ACC112 (cell line): ENCODE measurements around the gene TEPSIN.

Experiments
- H2AFZ ChIP-seq: fragments of 200-600 bp; sonication (generic); one replicate; pipeline ENCODE4 v1.6.0; 2017; ENCODE audit warnings: antibody characterized with exemption, low read length; ENCODE audit not compliant: unreplicated experiment
- H3K27ac ChIP-seq: fragments of 200-600 bp; sonication (generic); 2 replicates; pipeline ENCODE4 v1.5.1; 2014; ENCODE audit warnings: low read depth, mild to moderate bottlenecking, antibody characterized with exemption, low read length, moderate library complexity
- H3K27me3 ChIP-seq: fragments of 200-600 bp; sonication (generic); 2 replicates; pipeline ENCODE4 v1.6.1; 2014; ENCODE audit warnings: mild to moderate bottlenecking, antibody characterized with exemption, low read length, moderate library complexity, mixed read lengths; ENCODE audit not compliant: insufficient read depth
- H3K36me3 ChIP-seq: fragments of 200-600 bp; sonication (generic); 2 replicates; pipeline ENCODE4 v1.6.1; 2016; ENCODE audit warnings: mild to moderate bottlenecking, antibody characterized with exemption, low read length, moderate library complexity, mixed read lengths; ENCODE audit not compliant: insufficient read depth
- H3K4me1 ChIP-seq: fragments of 200-600 bp; sonication (generic); one replicate; pipeline ENCODE4 v1.6.1; 2016; ENCODE audit warnings: low read length, mixed read lengths; ENCODE audit not compliant: insufficient read depth, unreplicated experiment, control insufficient read depth
- H3K4me3 ChIP-seq: fragments of 200-600 bp; sonication (generic); 2 replicates; pipeline ENCODE4 v1.5.1; 2014; ENCODE audit warnings: mild to moderate bottlenecking, low read depth, low read length
- H3K79me2 ChIP-seq: fragments of 200-600 bp; sonication (generic); one replicate; pipeline ENCODE4 v1.6.0; 2016; ENCODE audit warnings: low read length; ENCODE audit not compliant: control insufficient read depth, unreplicated experiment, insufficient read depth

The TEPSIN gene

GRCh38 chr17:81195941-81196495, 42.8 kb downstream of the TEPSIN start:
- Histone ChIP-seq H3K27ac (no peak overlapping the region), H3K27me3 (no peaks in the 10 kb centered on the region), H3K4me1 (no peaks in the 10 kb centered on the region), H3K79me2 (no peaks in the 10 kb centered on the region), H3K36me3 (no peaks in the 10 kb centered on the region), H3K4me3 (no peak overlapping the region), H2AFZ (no peak overlapping the region)

GRCh38 chr17:81194941-81195901, 43.6 kb downstream of the TEPSIN start:
- H3K79me2 ChIP-seq = no peaks in the 10 kb centered on the region
- no peak overlapping the region for H3K4me3 ChIP-seq
- no peaks in the 10 kb centered on the region for H3K36me3 ChIP-seq
- H3K27ac ChIP-seq = no peak overlapping the region
- H3K27me3 ChIP-seq = no peaks in the 10 kb centered on the region
- no peaks in the 10 kb centered on the region for H3K4me1 ChIP-seq
- H2AFZ ChIP-seq = no peak overlapping the region

- no peak overlapping the region for H2AFZ ChIP-seq
Observed at GRCh38 chr17:81194225-81194760, 44.6 kb downstream of the TEPSIN start.

DNA sequence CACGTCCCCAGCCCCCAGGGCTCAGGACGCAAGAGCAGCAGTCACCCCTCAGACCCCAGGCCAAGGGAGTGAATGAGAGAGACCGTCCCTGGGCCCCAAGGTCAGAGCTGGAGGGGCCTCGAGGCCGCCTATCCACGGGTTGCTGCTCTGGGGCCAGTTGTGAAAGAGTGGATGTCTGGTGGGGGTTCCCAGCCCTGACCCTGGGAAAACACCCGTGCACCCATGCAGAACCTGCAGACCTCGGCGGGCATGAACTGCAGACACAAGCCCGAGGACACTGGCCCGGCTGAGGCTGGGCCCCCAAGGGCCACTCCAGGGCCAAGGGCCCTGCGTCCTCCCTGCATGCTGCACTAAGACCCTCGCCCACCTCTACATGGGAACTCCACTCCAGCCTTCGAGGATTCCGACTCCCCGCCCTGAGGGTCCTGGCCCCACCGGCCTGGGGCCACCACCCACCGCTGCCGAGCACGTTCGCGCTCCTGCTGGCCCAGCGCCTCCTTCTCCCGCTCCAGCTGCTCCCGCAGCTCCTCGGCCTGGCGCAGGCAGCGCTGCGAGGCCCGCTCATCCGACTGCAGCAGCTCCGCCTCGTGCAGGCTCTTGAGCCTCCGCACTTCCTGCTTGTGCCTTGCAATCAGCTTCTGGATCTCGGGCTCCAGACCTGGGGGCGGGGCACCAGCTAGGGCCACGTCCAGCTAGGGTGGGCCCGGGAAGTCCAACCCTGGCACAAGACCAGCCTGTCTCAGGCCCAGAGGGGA, 45.2 kb downstream of the TEPSIN start:
- Histone ChIP-seq H2AFZ (no peak overlapping the region), H3K27ac (no peak overlapping the region), H3K79me2 (no peaks in the 10 kb centered on the region), H3K27me3 (no peaks in the 10 kb centered on the region), H3K4me1 (no peaks in the 10 kb centered on the region), H3K4me3 (no peak overlapping the region), H3K36me3 (no peaks in the 10 kb centered on the region)

More at GRCh38 chr17:81194225-81194760, 44.6 kb downstream of the TEPSIN start:
- no peaks in the 10 kb centered on the region for H3K79me2 ChIP-seq
- H3K36me3 ChIP-seq = no peaks in the 10 kb centered on the region
- no peaks in the 10 kb centered on the region for H3K27me3 ChIP-seq
- H3K4me3 ChIP-seq = no peak overlapping the region
- H3K27ac ChIP-seq = no peak overlapping the region
- H3K4me1 ChIP-seq = no peaks in the 10 kb centered on the region

DNA sequence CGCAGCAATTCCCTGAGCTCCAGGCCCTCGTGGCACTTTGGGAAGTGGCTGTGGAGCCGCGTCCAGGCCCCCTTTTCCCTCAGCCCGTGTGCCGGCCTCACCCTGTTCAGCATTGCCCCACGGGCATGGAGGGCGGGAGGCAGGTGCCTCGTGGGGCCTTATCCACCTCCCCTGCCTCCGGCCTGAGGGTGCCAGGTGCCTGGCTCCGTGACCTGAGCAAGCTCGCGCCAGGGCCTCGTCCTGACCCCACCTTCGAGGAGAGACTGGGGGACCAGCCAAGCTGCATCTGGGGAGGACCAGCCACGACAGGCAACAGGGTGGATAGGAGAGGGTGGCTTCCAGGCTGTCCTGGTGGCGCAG, 45.8 kb downstream of the TEPSIN start:
- Histone ChIP-seq H3K27ac (no peak overlapping the region), H3K4me3 (no peak overlapping the region), H3K27me3 (no peaks in the 10 kb centered on the region), H2AFZ (no peak overlapping the region), H3K79me2 (no peaks in the 10 kb centered on the region), H3K36me3 (no peaks in the 10 kb centered on the region), H3K4me1 (no peaks in the 10 kb centered on the region)

GRCh38 chr17:81192386-81193050, 46.3 kb downstream of the TEPSIN start:
- Histone ChIP-seq H3K79me2 (no peaks in the 10 kb centered on the region), H3K27ac (no peak overlapping the region), H3K36me3 (no peaks in the 10 kb centered on the region), H3K27me3 (no peaks in the 10 kb centered on the region), H3K4me1 (no peaks in the 10 kb centered on the region), H3K4me3 (no peak overlapping the region), H2AFZ (no peak overlapping the region)

GRCh38 chr17:81191646-81192045, 47.2 kb downstream of the TEPSIN start:
- Histone ChIP-seq H3K27me3 (no peaks in the 10 kb centered on the region), H3K79me2 (no peaks in the 10 kb centered on the region), H3K4me3 (no peak overlapping the region), H2AFZ (no peak overlapping the region), H3K27ac (no peak overlapping the region), H3K4me1 (no peaks in the 10 kb centered on the region), H3K36me3 (no peaks in the 10 kb centered on the region)

DNA sequence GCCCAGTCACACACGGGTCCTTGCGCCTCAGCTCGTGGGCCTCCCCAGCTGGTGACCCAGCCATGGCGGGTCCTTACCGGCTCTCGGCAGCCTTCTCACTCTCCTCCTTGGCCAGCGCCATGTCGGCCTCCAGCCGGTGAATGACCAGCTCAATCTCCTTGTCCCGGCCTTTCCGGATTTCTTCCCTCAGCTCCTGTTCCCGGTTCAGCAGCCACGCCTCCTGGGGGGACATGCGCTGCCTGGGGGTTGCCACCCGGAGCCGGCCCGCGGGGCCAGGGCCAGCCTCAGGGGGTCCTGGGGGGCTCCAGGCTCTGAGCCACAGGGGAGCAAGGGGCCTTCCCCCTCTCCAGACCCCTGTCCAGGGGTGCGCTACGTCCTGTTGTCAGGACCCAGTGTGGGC, 47.7 kb downstream of the TEPSIN start:
- H3K27ac ChIP-seq = no peak overlapping the region
- no peaks in the 10 kb centered on the region for H3K36me3 ChIP-seq
- H3K4me3 ChIP-seq = no peak overlapping the region
- no peak overlapping the region for H2AFZ ChIP-seq
- no peaks in the 10 kb centered on the region for H3K27me3 ChIP-seq
- no peaks in the 10 kb centered on the region for H3K4me1 ChIP-seq
- no peaks in the 10 kb centered on the region for H3K79me2 ChIP-seq

- H2AFZ ChIP-seq = no peak overlapping the region
- H3K27ac ChIP-seq = no peak overlapping the region
- H3K4me3 ChIP-seq = no peak overlapping the region
- no peaks in the 10 kb centered on the region for H3K27me3 ChIP-seq
- H3K36me3 ChIP-seq = no peaks in the 10 kb centered on the region
- H3K79me2 ChIP-seq = no peaks in the 10 kb centered on the region
- H3K4me1 ChIP-seq = no peaks in the 10 kb centered on the region
Observed at GRCh38 chr17:81190591-81190990, 48.3 kb downstream of the TEPSIN start.
